Choroid plexus epithelial cell (primary cell): ENCODE results near the gene MRAS.

ENCODE experiments used
- DNase-seq: peaks from one replicate; pipeline ENCODE4 v3.0.0-alpha.2; 2010; ENCODE audit warnings: low read depth
- H3K4me3 ChIP-seq: 2 replicates; pipeline ENCODE4 v1.5.1; 2011; ENCODE audit warnings: low read depth, mild to moderate bottlenecking, control low read depth, low read length, moderate library complexity
- CTCF ChIP-seq: conservative IDR thresholded peaks from 2 replicates; pipeline ENCODE4 v1.5.1; 2011; ENCODE audit warnings: low read depth, mild to moderate bottlenecking, control low read depth, inconsistent platforms, low read length, moderate library complexity

MRAS gene

GRCh38 chr3:138338244-138338643 is 10.1 kb upstream of the MRAS start:
- no peak for TF ChIP-seq CTCF
- no peak for DNase-seq
- H3K4me3 ChIP-seq: no peak overlapping the region

DNA sequence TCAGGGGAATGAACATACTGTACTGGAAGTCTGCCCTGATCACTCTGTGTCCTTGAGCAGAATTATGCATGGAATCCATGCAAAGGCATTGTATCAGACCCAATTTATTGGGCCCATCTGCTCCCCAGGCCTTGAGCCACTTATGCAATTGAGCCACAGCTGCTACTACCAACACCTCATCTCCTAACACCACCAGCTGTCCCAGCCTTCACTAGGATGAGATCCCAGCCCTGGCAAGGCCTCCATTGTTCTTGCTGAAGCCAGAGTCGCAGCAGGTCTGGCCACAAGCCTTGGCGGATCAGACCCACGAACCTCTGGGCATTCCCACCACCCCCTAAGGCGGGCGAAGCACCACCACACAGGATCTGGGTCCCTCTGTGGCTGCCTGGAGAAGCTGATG is 9.6 kb upstream of the MRAS start:
- H3K4me3 ChIP-seq: no peak overlapping the region
- TF ChIP-seq CTCF: no peak
- no peak for DNase-seq

GRCh38 chr3:138340511-138340910 is 7.9 kb upstream of the MRAS start:
- no peak for TF ChIP-seq CTCF
- no peak for DNase-seq
- H3K4me3 ChIP-seq: no peak overlapping the region

DNA sequence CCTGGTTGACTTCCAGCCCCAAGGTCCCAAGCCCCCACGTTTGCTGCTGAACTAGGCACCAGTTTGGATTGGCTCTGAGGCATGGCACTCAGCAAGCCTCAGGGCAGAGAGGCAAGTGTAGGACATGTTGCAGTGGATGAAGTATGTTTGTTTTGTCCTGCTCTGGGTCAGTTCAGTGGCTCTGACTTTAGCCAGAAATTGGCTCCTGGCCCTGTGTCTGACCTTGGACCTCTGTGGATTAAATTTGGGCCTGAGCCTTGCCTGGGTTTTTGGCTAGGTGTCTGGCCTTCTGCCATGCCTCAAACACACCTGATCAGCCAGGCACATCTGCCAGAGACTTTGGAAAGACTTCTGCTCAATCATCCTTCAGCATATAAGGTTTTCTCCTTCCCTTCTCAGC is 3.6 kb upstream of the MRAS start:
- H3K4me3 ChIP-seq: no peak overlapping the region
- no peak for TF ChIP-seq CTCF
- no peak for DNase-seq

DNA sequence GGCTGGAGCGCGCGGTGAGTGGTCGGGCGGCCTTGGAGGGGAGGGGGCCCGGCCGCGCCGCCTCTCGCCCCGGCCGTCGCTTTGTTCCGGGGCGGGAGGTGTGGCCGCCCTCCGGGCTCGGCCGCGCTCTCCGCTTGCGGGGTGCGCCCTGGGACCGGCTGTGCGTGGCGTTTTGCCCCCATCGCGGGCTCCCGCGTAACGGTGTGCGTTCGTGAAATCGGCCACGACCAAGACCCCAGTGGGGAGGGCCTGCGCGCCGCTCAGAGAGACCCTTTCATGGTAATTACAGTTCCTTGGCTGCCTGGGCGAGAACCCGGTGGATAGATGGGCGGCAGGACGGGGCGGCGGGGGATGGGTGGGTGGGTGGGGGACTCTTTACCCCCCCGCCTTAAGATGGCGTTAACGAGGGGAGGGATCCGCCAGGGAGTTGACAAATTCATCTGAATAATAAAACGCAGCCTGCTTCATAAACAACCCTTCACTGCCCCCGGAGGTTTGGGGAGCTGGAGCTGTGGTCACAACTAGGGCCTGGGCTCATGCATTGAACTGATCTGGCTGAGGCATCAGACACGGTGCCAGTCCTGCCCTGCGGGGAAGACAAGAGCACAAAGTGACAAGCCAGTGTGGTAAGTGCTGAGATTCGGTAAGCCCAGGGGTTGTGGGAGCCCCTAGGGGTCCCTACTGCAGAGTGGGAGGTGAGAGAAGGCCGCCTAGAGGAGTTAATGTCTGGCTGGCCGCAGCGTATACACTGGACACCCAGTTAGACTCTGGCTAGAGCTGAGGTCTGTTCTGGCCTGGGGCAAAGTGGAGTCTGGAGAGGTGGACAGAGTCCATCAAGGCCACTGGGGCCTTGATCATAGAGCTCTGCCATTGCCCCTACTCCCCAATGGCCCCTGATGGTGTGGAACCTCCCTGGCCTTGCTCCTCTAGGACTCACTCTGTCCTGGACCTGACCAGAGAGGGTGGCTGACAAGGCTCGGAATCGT is 668 bp downstream of the MRAS start:
- peak; percentile 36 for DNase-seq
- H3K4me3 ChIP-seq: peak overlapping the region; percentile 74
- no peak for TF ChIP-seq CTCF

GRCh38 chr3:138349926-138350665 is 1.7 kb downstream of the MRAS start:
- peak; percentile 52 for DNase-seq
- H3K4me3 ChIP-seq: peak overlapping the region; percentile 74
- TF ChIP-seq CTCF: no peak
